K562 (cell line): ENCODE measurements around the gene LRIT1. TPM values are rescaled to one million over a fixed set of nuclear protein-coding genes. Genes with fewer than 3 reads are reported as not detected.

Experiments used
- ATAC-seq: fragments of 200-7000 bp; cut with Tn5 transposase; 3 replicates; pipeline ENCODE4 v1.9.1; 2020; ENCODE audit warnings: moderate library complexity
- BruUV-seq: library from RNA; stranded (reverse); fragments of 400-500 nt; replicated peaks from 2 replicates; lab custom pipeline; 2021; lab: Mats Ljungman, UMichigan
- CTCF ChIA-PET: fragments of 300-600 bp; formaldehyde crosslinking; extraction: SDS; loops from one replicate; lab custom pipeline; 2021; ENCODE audit warnings: low intra/inter-chr PET ratio; lab: Yijun Ruan, JAX
- POLR2A ChIA-PET: fragments of 300-600, 350-650 bp; sonication (Branson Sonifier 250); formaldehyde crosslinking; extraction: SDS; loops from one replicate; lab custom pipeline; 2021; ENCODE audit warnings: antibody characterized with exemption, inconsistent platforms; lab: Yijun Ruan, JAX
- DNase-seq, 4 experiments: peaks; one replicate each; pipeline versions ENCODE4 v3.0.0 to v3.0.0-alpha.2; 2011 to 2018; ENCODE audit warnings: low spot score in 3 of 4, mixed read lengths in 3 of 4; ENCODE audit errors: extremely low read depth in 1 of 4
- FAIRE-seq: peaks from 2 replicates; lab custom pipeline; 2011; peaks lifted over from hg19 to GRCh38; lab: Jason Lieb, UNC
- H2AFZ ChIP-seq: 2 replicates; pipeline ENCODE4 v1.6.0; 2011; ENCODE audit warnings: low read depth, low read length, control low read depth, inconsistent platforms
- H3K27ac ChIP-seq: fragments of 200-600 bp; 3 replicates; pipeline ENCODE4 v1.8.0; 2011; ENCODE audit warnings: low read depth, mild to moderate bottlenecking, control low read depth, inconsistent platforms, low read length, moderate library complexity, mixed read lengths; ENCODE audit errors: extremely low read depth
- H3K27me3 ChIP-seq, 2 experiments: fragments of 300-600 bp in 1 of 2; 2 replicates in 1 of 2; 3 replicates in 1 of 2; pipeline versions ENCODE4 v1.6.0 to v1.8.0; 2011; ENCODE audit warnings: inconsistent platforms in 2 of 2, low read length in 2 of 2, mild to moderate bottlenecking in 1 of 2, mixed read lengths in 1 of 2, moderate library complexity in 1 of 2; ENCODE audit not compliant: control insufficient read depth in 2 of 2, insufficient read depth in 2 of 2
- H3K36me3 ChIP-seq: fragments of 300-600 bp; 3 replicates; pipeline ENCODE4 v1.8.0; 2011; ENCODE audit warnings: mild to moderate bottlenecking, low read length, inconsistent platforms; ENCODE audit not compliant: control insufficient read depth, insufficient read depth
- H3K4me1 ChIP-seq, 2 experiments: fragments of 200-600 bp in 1 of 2; replicated peaks in 1 of 2; 2 replicates in 1 of 2; 3 replicates in 1 of 2; pipeline versions ENCODE4 v1.5.1 to v1.8.0; 2011; ENCODE audit warnings: inconsistent platforms in 2 of 2, low read length in 2 of 2, mild to moderate bottlenecking in 1 of 2, mixed read lengths in 1 of 2, moderate library complexity in 1 of 2; ENCODE audit not compliant: control insufficient read depth in 2 of 2, insufficient read depth in 2 of 2
- H3K4me2 ChIP-seq: 2 replicates; pipeline ENCODE4 v1.6.1; 2011; ENCODE audit warnings: low read length, control low read depth, inconsistent platforms, mixed read lengths; ENCODE audit not compliant: insufficient read depth
- H3K4me3 ChIP-seq: fragments of 200-600 bp; sonication (generic), shearing (Covaris generic); 2 replicates; pipeline ENCODE4 v1.5.1; 2016; ENCODE audit warnings: control low read depth, inconsistent platforms
- H3K79me2 ChIP-seq: fragments of 200-600 bp; 3 replicates; pipeline ENCODE4 v1.8.0; 2011; ENCODE audit warnings: low read length, inconsistent platforms; ENCODE audit not compliant: control insufficient read depth, insufficient read depth
- H3K9ac ChIP-seq, 2 experiments: 2 replicates each; pipeline versions ENCODE4 v1.6.0 to v1.6.1; 2011; ENCODE audit warnings: low read depth in 2 of 2, low read length in 2 of 2, control low read depth in 1 of 2, inconsistent platforms in 1 of 2, mild to moderate bottlenecking in 1 of 2, mixed read lengths in 1 of 2; ENCODE audit not compliant: insufficient read depth in 1 of 2
- H3K9me1 ChIP-seq: one replicate; pipeline ENCODE4 v1.6.0; 2011; ENCODE audit warnings: inconsistent platforms, mild to moderate bottlenecking, low read length, moderate library complexity; ENCODE audit not compliant: control insufficient read depth, insufficient read depth
- H3K9me3 ChIP-seq: replicated peaks from 2 replicates; pipeline ENCODE4 v1.5.1; 2011; ENCODE audit warnings: low read depth, low read length, inconsistent platforms; ENCODE audit not compliant: control insufficient read depth, insufficient read depth
- H4K20me1 ChIP-seq: replicated peaks from 2 replicates; pipeline ENCODE4 v1.6.1; 2011; ENCODE audit warnings: low read length, inconsistent platforms, mixed read lengths; ENCODE audit not compliant: control insufficient read depth, insufficient read depth
- EHMT2 ChIP-seq: fragments of 450-650 bp; IDR thresholded peaks from 2 replicates; pipeline ENCODE4 v1.6.1; 2018; ENCODE audit warnings: antibody characterized with exemption
- ERF ChIP-seq: fragments of 450-650 bp; formaldehyde crosslinking; IDR thresholded peaks from 2 replicates; pipeline ENCODE4 v1.4.0; 2020; ENCODE audit warnings: mild to moderate bottlenecking, mixed read lengths
- LEF1 ChIP-seq: fragments of 450-650 bp; IDR thresholded peaks from 2 replicates; pipeline ENCODE4 v1.6.1; 2016; ENCODE audit warnings: mild to moderate bottlenecking
- WGBS: fragments of 100-300 bp; shearing (Covaris generic); methylation state at CpG from one replicate; pipeline ENCODE4 v1.1.6; 2016; ENCODE audit warnings: low coverage, mixed read lengths; ENCODE audit not compliant: insufficient coverage; ENCODE audit errors: missing lambda C conversion rate; 5-methylcytosine and 5-hydroxymethylcytosine counted together
- in situ Hi-C: fragments of 300-500 bp; cut with MboI; formaldehyde crosslinking; loops from 4 replicates; pipeline ENCODE4 v1.15.0; 2018; ENCODE audit warnings: inconsistent platforms, mixed read lengths
- intact Hi-C: fragments of 100-400 bp; cut with micrococcal nuclease; formaldehyde crosslinking; loops from 2 replicates; pipeline ENCODE4 v1.14.2; 2022
- polyA plus RNA-seq, 8 experiments: library from polyadenylated mRNA; depleted of rRNA in 4 of 8; stranded (reverse) in 5 of 8; unstranded in 3 of 8; fragments of >200 nt; fragmentation: Nextera tagmentation in 2 of 8; fragmentation: Illumina TruSeq in 1 of 8; extraction: Ambion mirVana in 2 of 8; extraction: Trizol in 1 of 8; gene quantifications; 2 replicates each; pipeline versions ENCODE4 v1.2.1 to v1.2.3, GENCODE V29; 2011 to 2014; ENCODE audit warnings: inconsistent platforms in 1 of 8, missing spikeins in 1 of 8
- total RNA-seq, 7 experiments: library from RNA; depleted of rRNA in 6 of 7; stranded (reverse); fragments of >200 nt in 6 of 7; fragmentation: Illumina TruSeq in 2 of 7; extraction: Trizol in 2 of 7; gene quantifications; 2 replicates each; pipeline versions ENCODE4 v1.2.1 to v1.2.3, GENCODE V29; 2011 to 2021; ENCODE audit warnings: low replicate concordance in 1 of 7
- TF ChIP-seq, protein P1 (sequence below), 2 experiments: fragments of 450-650 bp; formaldehyde crosslinking in 1 of 2; IDR thresholded peaks; 2 replicates each; pipeline versions ENCODE4 v1.4.0 to v1.6.1; 2014 to 2020; ENCODE audit warnings: mild to moderate bottlenecking in 2 of 2, borderline replicate concordance in 1 of 2, low read depth in 1 of 2

The LRIT1 gene
- total and polyA plus RNA-seq, 9 of the 15 experiments (the other 6 are each of a cell fraction or from before 2014, with no cell fraction given), result not detected

DNA sequence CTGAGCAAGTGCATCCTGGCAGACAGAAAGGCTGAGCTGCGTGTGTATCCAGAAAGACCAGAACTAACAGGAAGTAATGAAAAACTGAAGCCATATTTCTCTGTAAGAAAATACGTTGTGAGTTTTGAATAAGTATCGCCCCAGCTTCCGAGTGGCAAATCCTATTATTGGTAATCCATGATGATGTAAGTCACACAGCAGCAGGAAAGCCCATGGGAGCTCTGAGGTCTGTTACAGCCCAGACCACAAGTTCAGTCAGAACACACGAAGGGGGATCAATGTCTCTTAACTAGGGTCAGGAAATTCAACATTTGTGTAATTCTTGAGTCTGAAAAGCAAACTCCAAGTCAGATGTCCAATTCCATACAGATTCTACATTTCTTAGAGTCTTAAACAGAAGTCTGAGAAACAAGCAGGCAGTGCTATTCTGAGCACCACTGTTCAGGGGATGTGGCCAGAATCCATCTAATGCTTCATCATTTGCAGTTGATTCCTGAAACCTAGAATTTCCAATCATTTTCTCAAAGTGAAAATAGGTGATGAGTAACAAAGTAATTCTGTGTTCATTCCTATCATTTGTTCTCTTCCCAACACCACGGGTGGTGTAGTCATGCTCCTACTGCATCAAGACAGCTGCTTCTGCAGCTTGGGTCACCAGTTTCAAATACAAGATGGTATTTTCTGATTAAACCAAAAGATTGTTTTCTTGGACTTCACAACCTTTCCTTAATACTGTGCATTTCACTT is 15.7 kb downstream of the LRIT1 start, which contains the start of gene LRIT2:
Gene LRIT2, minus strand, starts transcription at position 118 of the 747 bp plus-strand sequence. Its CDS starts 24 bp downstream, at position 94.
- Histone ChIP-seq H3K9me1 (no peaks in the 10 kb centered on the region), H3K4me3 (no peak within 1 kb of the TSS), H3K27me3 (peaks cover 0 to 14% of the 10 kb centered on the region in 2 experiments; a peak in 3 of 5 replicates), H3K36me3 (no peaks in the 10 kb centered on the region), H2AFZ (no peak within 1 kb of the TSS), H3K4me1 (no peaks in the 10 kb centered on the region), H3K27ac (no peak within 1 kb of the TSS), H3K4me2 (no peak within 1 kb of the TSS), H3K9ac (no peak within 1 kb of the TSS), H3K9me3 (no peaks in the 10 kb centered on the region), H4K20me1 (no peaks in the 10 kb centered on the region), H3K79me2 (no peaks in the 10 kb centered on the region)
- in situ Hi-C loops (no loop called here), intact Hi-C loops (no loop called here)
- ChIA-PET POLR2A (interaction anchor here (0.6 to 0.7 kb wide), 2 partner anchors 10 to 17 kb away, joined by 3 read pairs; no protein-coding TSS in a partner anchor), CTCF (no interaction called here)
- TF ChIP-seq LEF1 (no peak), ERF (CRISPR knock-in tag) (no peak)
- no TSS peak for BruUV-seq
- DNase-seq (no peak), FAIRE-seq (no peak), ATAC-seq (no peak)
- under 1% methylated on average over 6 of the region's 6 CpGs for WGBS

DNA sequence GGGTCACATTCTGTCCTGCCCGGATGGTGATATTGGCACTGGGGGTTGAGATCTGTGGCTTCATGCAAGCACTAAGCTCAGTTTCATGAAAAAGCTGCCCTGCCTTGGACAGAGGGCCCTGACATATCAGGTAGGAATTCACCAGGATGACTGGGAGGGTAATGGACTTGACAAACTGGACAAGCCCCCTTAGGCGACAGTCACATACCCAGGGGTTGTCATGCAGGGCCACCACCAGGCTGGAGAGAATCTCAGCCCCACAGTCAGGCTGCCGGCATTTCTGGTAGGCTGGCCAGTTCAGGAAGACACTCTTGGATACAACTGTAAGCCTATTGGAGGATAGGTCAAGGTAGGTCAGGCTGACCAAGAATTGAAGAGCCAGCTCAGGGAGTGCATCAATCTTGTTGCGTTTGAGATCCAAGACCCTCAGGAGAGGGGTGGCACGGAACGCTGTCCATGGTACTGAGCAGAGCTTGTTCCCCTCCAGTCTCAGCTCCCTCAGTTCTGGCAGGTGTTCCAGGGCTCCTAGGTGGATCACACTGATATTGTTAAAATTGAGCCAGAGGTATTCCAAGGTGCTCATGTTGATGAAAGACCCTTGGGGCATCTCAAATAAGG is 16.8 kb downstream of the LRIT1 start:
- DNase-seq (peak; percentile 32 to 59 (median 46)), ATAC-seq (peak; percentile 57; the same call in 2 of the 3 replicates), FAIRE-seq (no peak)
- Histone ChIP-seq H2AFZ (no peak overlapping the region), H3K9me3 (no peaks in the 10 kb centered on the region), H3K36me3 (no peaks in the 10 kb centered on the region), H3K27ac (no peak overlapping the region), H3K9ac (no peak overlapping the region), H3K4me1 (no peaks in the 10 kb centered on the region), H3K27me3 (peaks cover 0 to 14% of the 10 kb centered on the region in 2 experiments; a peak in 3 of 5 replicates), H3K4me3 (no peak overlapping the region), H4K20me1 (no peaks in the 10 kb centered on the region), H3K9me1 (no peaks in the 10 kb centered on the region), H3K4me2 (no peak overlapping the region), H3K79me2 (no peaks in the 10 kb centered on the region)
- BruUV-seq, result no TSS peak
- intact Hi-C loops, result no loop called here
- 1% methylated on average over 6 of the region's 6 CpGs for WGBS
- ChIA-PET POLR2A (interaction anchor here (0.5 kb wide), 1 partner anchor 24 kb away, joined by 3 read pairs; no protein-coding TSS in a partner anchor), CTCF (no interaction called here)
- in situ Hi-C loops, result no loop called here
- peak; percentile 93 for TF ChIP-seq EHMT2
- TF ChIP-seq, protein P1, sequence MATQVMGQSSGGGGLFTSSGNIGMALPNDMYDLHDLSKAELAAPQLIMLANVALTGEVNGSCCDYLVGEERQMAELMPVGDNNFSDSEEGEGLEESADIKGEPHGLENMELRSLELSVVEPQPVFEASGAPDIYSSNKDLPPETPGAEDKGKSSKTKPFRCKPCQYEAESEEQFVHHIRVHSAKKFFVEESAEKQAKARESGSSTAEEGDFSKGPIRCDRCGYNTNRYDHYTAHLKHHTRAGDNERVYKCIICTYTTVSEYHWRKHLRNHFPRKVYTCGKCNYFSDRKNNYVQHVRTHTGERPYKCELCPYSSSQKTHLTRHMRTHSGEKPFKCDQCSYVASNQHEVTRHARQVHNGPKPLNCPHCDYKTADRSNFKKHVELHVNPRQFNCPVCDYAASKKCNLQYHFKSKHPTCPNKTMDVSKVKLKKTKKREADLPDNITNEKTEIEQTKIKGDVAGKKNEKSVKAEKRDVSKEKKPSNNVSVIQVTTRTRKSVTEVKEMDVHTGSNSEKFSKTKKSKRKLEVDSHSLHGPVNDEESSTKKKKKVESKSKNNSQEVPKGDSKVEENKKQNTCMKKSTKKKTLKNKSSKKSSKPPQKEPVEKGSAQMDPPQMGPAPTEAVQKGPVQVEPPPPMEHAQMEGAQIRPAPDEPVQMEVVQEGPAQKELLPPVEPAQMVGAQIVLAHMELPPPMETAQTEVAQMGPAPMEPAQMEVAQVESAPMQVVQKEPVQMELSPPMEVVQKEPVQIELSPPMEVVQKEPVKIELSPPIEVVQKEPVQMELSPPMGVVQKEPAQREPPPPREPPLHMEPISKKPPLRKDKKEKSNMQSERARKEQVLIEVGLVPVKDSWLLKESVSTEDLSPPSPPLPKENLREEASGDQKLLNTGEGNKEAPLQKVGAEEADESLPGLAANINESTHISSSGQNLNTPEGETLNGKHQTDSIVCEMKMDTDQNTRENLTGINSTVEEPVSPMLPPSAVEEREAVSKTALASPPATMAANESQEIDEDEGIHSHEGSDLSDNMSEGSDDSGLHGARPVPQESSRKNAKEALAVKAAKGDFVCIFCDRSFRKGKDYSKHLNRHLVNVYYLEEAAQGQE (IDR thresholded peaks at IDR 0.05; ENCODE audit: borderline replicate concordance), result peak; percentile 97
- TF ChIP-seq, protein P1 (CRISPR knock-in tag; IDR thresholded peaks at IDR 0.05; ENCODE audit: low read depth), result peak; percentile 92
